ENCODE measurements around the gene AUTS2. TPM values are rescaled to one million over a fixed set of nuclear protein-coding genes. Genes with fewer than 3 reads are reported as not detected.
A peak's percentile ranks its signal among the peaks of the same experiment; 100 is the strongest.

AUTS2 gene
- polyA plus RNA-seq, 3 donors, result 0.08 to 0.35 TPM; not detected in 1

GRCh38 chr7:69685293-69685631 is 87.0 kb downstream of the AUTS2 start:
- Histone ChIP-seq H3K79me2 (ENCODE audit: insufficient read depth, low read length) (no peaks in the 10 kb centered on the region), H3K27ac (ENCODE audit: low read depth in 1 of 2, low read length in 2 of 2) (no peak overlapping the region), H3K9me3 (replicated peaks in 1 of 2; ENCODE audit: control insufficient read depth in 1 of 2, insufficient read depth in 1 of 2, low read length in 2 of 2) (no peaks in the 10 kb centered on the region), H3K27me3 (ENCODE audit: control insufficient read depth in 2 of 2, insufficient read depth in 2 of 2, low read length in 2 of 2) (no peaks in the 10 kb centered on the region), H3K36me3 (replicated peaks in 1 of 2; ENCODE audit: control insufficient read depth in 1 of 2, insufficient read depth in 2 of 2, low read length in 2 of 2) (no peaks in the 10 kb centered on the region), H3K4me3 (replicated peaks in 1 of 3; ENCODE audit: low read depth in 2 of 3, low read length in 3 of 3) (no peak overlapping the region), H3K9ac (ENCODE audit: insufficient read depth, low read length, poor library complexity, severe bottlenecking) (no peak overlapping the region), H2AFZ (ENCODE audit: insufficient read depth, low read depth, low read length, poor library complexity, severe bottlenecking) (no peak overlapping the region), H3K4me1 (ENCODE audit: control insufficient read depth in 1 of 2, insufficient read depth in 2 of 2, low read length in 2 of 2) (no peaks in the 10 kb centered on the region), H4K20me1 (ENCODE audit: insufficient read depth, low read length) (no peaks in the 10 kb centered on the region), H3K4me2 (replicated peaks; ENCODE audit: extremely low read depth, low read length, poor library complexity, severe bottlenecking) (no peak overlapping the region)
- Mint-ChIP-seq H3K4me1 (peaks cover 42% of the 10 kb centered on the region), H3K27me3 (ENCODE audit: low read depth in 3 of 3) (peaks cover 0 to 5% (median 0%) of the 10 kb centered on the region in 3 donors), H3K4me3 (no peak overlapping the region), H3K27ac (peak overlapping the region in 2 of 7 donors; percentile 2 to 38), H3K9me3 (peaks cover 0 to 2% (median 0%) of the 10 kb centered on the region in 7 donors), H3K36me3 (no peaks in the 10 kb centered on the region)
- WGBS (ENCODE audit: insufficient coverage), result no CpG with 5 or more reads among the region's 1 CpG
- TF ChIP-seq CTCF (IDR thresholded peaks at IDR 0.05), result no peak
- intact Hi-C loops (cut with micrococcal nuclease), result no loop called here
- DNase-seq, result no peak

- Histone ChIP-seq H3K4me3 (replicated peaks in 1 of 3; ENCODE audit: low read depth in 2 of 3, low read length in 3 of 3) (no peak overlapping the region), H3K4me1 (ENCODE audit: control insufficient read depth in 1 of 2, insufficient read depth in 2 of 2, low read length in 2 of 2) (no peaks in the 10 kb centered on the region), H3K27ac (ENCODE audit: low read depth in 1 of 2, low read length in 2 of 2) (no peak overlapping the region), H3K79me2 (ENCODE audit: insufficient read depth, low read length) (no peaks in the 10 kb centered on the region), H3K9ac (ENCODE audit: insufficient read depth, low read length, poor library complexity, severe bottlenecking) (no peak overlapping the region), H3K27me3 (ENCODE audit: control insufficient read depth in 2 of 2, insufficient read depth in 2 of 2, low read length in 2 of 2) (no peaks in the 10 kb centered on the region), H3K36me3 (replicated peaks in 1 of 2; ENCODE audit: control insufficient read depth in 1 of 2, insufficient read depth in 2 of 2, low read length in 2 of 2) (no peaks in the 10 kb centered on the region), H4K20me1 (ENCODE audit: insufficient read depth, low read length) (no peaks in the 10 kb centered on the region), H3K9me3 (replicated peaks in 1 of 2; ENCODE audit: control insufficient read depth in 1 of 2, insufficient read depth in 1 of 2, low read length in 2 of 2) (no peaks in the 10 kb centered on the region), H2AFZ (ENCODE audit: insufficient read depth, low read depth, low read length, poor library complexity, severe bottlenecking) (no peak overlapping the region), H3K4me2 (replicated peaks; ENCODE audit: extremely low read depth, low read length, poor library complexity, severe bottlenecking) (no peak overlapping the region)
- Mint-ChIP-seq H3K27me3 (ENCODE audit: low read depth in 3 of 3) (peaks cover 0 to 5% (median 0%) of the 10 kb centered on the region in 3 donors), H3K4me3 (no peak overlapping the region), H3K27ac (no peak overlapping the region), H3K4me1 (peaks cover 37% of the 10 kb centered on the region), H3K9me3 (peaks cover 0 to 2% (median 0%) of the 10 kb centered on the region in 7 donors), H3K36me3 (no peaks in the 10 kb centered on the region)
- DNase-seq, result no peak
- intact Hi-C loops (cut with micrococcal nuclease), result no loop called here
- WGBS (ENCODE audit: insufficient coverage), result no CpG with 5 or more reads among the region's 2 CpGs
- no peak for TF ChIP-seq CTCF (IDR thresholded peaks at IDR 0.05)
Observed at GRCh38 chr7:69686366-69686765, 88.1 kb downstream of the AUTS2 start.

Measured in CD14-positive monocyte (primary cell).